ENCODE results near the gene ALDH2.

DNA sequence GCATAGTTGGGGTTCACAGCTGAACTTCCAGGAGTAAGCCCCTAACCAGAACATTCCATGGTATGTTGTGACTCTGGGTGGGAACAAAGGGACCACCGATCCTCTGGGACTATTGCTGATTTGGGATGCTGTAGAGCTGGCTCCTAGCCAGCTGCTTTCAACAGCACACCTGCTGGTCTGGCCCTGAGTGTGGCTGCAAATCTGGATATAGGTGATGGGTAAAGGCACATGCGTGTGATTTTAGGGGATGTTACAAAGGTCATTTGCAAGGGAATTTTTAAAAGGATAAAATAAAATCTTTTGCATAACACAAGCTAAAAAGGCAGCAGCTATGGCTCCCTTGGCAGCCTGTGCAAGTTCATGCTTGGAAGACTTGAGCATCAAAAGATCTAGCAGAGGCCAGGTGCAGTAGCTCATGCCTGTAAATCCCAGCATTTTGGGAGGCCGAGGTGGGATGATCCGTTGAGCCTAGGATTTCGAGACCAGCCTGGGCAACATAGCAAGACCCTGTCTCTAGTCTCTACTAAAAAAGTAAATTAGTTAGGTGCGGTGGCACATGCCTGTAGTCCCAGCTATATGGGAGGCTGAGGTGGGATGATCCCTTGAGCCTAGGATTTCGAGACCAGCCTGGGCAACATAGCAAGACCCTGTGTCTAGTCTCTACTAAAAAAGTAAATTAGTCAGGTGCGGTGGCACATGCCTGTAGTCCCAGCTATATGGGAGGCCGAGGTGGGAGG lies 1.6 kb downstream of the ALDH2 start:
- TF ChIP-seq CTCF (optimal IDR thresholded peaks at IDR 0.05 in 1 of 3, IDR thresholded peaks at IDR 0.05 in 1 of 3, conservative IDR thresholded peaks at IDR 0.05 in 1 of 3; ENCODE audit: extremely low read depth in 1 of 3, insufficient read depth in 2 of 3, low read length in 3 of 3) (no peak), EZH2 (IDR thresholded peaks at IDR 0.05; ENCODE audit: low read length) (no peak)

All from keratinocyte (primary cell).